Measurements from ENCODE around the gene MMEL1.

- TF ChIP-seq CTCF (IDR thresholded peaks at IDR 0.05), result no peak
- no peak for TF ChIP-seq POLR2A (IDR thresholded peaks at IDR 0.05)
Observed at GRCh38 chr1:2543543-2544092, 89.2 kb downstream of the MMEL1 start.
